WI38 (cell line): ENCODE data around the gene ULK3.

Experiments
- H3K4me3 ChIP-seq: 2 replicates; pipeline ENCODE4 v1.5.1; 2011; ENCODE audit warnings: low read depth, mild to moderate bottlenecking, control low read depth, low read length
- TF ChIP-seq, protein P1 (sequence below): IDR thresholded peaks from 2 replicates; pipeline ENCODE4 v1.5.1; 2012; ENCODE audit warnings: low read depth, mild to moderate bottlenecking, control low read depth, low read length

Gene ULK3

DNA sequence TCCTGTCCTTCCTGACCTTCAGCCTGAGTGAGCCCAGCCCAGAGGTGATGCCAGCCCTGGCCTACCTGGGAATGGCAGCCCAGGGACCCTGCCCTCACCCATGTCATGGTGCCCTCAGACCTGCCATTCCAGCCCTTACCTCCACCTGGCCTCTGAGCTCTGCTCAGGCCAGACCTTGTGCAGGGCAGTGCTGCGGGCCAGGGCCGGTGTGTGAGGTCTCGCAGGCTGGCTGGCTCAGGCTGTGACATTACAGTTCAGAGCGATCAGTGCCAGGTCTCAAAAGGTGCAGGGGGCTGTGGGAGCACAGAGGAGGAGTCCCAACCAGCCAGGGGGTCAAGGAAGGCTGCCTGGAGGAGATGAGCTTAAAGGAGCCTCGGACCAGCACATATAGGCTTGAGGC is 22.9 kb downstream of the ULK3 start:
- TF ChIP-seq, protein P1, sequence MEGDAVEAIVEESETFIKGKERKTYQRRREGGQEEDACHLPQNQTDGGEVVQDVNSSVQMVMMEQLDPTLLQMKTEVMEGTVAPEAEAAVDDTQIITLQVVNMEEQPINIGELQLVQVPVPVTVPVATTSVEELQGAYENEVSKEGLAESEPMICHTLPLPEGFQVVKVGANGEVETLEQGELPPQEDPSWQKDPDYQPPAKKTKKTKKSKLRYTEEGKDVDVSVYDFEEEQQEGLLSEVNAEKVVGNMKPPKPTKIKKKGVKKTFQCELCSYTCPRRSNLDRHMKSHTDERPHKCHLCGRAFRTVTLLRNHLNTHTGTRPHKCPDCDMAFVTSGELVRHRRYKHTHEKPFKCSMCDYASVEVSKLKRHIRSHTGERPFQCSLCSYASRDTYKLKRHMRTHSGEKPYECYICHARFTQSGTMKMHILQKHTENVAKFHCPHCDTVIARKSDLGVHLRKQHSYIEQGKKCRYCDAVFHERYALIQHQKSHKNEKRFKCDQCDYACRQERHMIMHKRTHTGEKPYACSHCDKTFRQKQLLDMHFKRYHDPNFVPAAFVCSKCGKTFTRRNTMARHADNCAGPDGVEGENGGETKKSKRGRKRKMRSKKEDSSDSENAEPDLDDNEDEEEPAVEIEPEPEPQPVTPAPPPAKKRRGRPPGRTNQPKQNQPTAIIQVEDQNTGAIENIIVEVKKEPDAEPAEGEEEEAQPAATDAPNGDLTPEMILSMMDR: no peak
- no peak overlapping the region for H3K4me3 ChIP-seq

- H3K4me3 ChIP-seq: no peak overlapping the region
- TF ChIP-seq, protein P1: no peak
These were observed 25.6 kb downstream of the ULK3 start for GRCh38 chr15:74817370-74817737.

DNA sequence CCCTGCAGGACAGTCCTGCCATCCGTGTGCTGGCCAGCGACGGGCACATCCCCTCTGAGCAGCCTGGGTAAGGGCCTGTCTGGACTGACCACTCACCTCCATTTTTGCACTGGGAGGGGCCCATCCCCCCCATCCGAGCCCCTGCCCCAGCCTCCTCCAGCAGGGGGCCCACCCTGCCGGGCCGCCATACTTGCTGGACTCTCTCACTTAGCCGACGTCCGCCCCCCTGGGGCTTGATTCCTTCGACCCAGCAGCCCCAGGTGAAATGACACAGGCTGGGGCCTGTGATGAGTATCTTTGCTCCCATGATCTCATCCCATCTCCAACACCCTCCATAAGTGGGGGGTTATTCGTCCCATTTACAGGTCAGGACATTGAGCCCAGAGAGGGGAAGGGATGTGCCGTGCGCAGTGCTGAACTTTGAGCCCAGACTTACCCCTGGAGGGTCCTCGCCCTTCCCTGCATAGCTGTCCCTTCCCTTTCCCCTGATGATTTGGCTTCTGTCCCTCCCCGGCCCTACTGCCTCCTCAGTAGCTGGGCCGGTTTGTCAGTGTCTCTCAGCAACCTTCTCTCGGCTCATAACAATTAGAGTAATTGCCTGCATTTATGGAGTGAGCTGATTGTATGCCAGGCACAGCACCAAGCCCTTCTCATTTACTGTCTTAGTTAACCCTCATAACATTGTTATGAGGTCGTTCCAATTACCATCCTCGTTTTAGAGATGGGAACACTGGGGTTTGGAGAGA is 26.2 kb downstream of the ULK3 start:
- H3K4me3 ChIP-seq: no peak overlapping the region
- TF ChIP-seq, protein P1: no peak

DNA sequence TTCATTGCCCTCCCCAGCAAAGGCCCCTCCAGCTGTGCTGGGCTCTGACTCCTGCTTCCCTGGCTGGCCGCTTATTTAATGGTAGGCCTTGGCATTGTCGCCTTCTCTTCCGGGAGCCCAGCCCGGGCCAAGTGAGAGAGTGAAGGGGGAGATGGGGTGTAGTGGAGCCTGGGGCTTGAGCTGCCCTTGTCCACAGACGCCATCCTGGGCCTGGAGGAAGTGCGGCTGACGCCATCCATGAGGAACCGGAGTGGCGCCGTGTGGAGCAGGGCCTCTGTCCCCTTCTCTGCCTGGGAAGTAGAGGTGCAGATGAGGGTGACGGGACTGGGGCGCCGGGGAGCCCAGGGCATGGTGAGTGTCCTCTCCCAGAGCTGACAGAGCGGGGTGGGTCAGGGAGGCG is 27.0 kb downstream of the ULK3 start:
- H3K4me3 ChIP-seq: no peak overlapping the region
- TF ChIP-seq, protein P1: no peak

GRCh38 chr15:74815121-74815934 is 27.6 kb downstream of the ULK3 start:
- H3K4me3 ChIP-seq: no peak overlapping the region
- TF ChIP-seq, protein P1: no peak

GRCh38 chr15:74812533-74812932 is 30.4 kb downstream of the ULK3 start, which contains the start of gene LMAN1L:
Gene LMAN1L, plus strand, starts transcription at chr15:74812835. Its CDS starts 20 bp downstream, at chr15:74812855.
- no peak within 1 kb of the TSS for H3K4me3 ChIP-seq
- TF ChIP-seq, protein P1: no peak

- TF ChIP-seq, protein P1: no peak
- no peak overlapping the region for H3K4me3 ChIP-seq
These were observed 33.0 kb downstream of the ULK3 start for GRCh38 chr15:74809956-74810355.
